GM12801 (cell line): Measurements from ENCODE around the gene GCNT1.

Experiments
- TF ChIP-seq, protein P1 (sequence below): IDR thresholded peaks from one replicate; pipeline ENCODE4 v1.5.1; 2011; ENCODE audit warnings: control low read depth; ENCODE audit not compliant: insufficient read length; ENCODE audit errors: extremely low read depth

GCNT1 gene

GRCh38 chr9:76490249-76490990 lies 31.4 kb downstream of the GCNT1 start:
- TF ChIP-seq, protein P1, sequence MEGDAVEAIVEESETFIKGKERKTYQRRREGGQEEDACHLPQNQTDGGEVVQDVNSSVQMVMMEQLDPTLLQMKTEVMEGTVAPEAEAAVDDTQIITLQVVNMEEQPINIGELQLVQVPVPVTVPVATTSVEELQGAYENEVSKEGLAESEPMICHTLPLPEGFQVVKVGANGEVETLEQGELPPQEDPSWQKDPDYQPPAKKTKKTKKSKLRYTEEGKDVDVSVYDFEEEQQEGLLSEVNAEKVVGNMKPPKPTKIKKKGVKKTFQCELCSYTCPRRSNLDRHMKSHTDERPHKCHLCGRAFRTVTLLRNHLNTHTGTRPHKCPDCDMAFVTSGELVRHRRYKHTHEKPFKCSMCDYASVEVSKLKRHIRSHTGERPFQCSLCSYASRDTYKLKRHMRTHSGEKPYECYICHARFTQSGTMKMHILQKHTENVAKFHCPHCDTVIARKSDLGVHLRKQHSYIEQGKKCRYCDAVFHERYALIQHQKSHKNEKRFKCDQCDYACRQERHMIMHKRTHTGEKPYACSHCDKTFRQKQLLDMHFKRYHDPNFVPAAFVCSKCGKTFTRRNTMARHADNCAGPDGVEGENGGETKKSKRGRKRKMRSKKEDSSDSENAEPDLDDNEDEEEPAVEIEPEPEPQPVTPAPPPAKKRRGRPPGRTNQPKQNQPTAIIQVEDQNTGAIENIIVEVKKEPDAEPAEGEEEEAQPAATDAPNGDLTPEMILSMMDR, result no peak

DNA sequence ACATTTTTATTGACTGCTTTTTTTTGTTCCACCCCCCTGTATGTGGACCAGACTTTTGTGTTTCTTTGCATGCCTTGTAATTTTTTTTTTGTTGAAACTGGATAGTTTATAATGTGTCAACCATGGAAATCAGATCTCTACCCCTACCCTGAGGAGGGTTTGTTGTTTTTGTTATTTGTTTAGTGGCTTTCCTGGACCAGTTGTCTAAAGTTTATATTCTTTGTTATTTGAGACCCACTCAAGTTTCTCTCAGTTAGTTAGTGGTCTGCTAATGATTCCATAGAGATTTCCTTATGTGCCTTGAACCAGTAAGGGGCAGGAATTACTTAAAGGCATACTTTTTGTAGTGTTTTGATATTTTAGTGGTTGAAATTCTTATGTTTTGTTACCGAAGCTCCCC lies 41.1 kb downstream of the GCNT1 start:
- TF ChIP-seq, protein P1, result no peak

DNA sequence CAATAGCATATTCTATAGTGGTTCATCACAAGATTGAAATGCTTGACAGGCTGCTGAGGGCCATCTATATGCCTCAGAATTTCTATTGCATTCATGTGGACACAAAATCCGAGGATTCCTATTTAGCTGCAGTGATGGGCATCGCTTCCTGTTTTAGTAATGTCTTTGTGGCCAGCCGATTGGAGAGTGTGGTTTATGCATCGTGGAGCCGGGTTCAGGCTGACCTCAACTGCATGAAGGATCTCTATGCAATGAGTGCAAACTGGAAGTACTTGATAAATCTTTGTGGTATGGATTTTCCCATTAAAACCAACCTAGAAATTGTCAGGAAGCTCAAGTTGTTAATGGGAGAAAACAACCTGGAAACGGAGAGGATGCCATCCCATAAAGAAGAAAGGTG lies 43.8 kb downstream of the GCNT1 start:
- TF ChIP-seq, protein P1, result no peak

DNA sequence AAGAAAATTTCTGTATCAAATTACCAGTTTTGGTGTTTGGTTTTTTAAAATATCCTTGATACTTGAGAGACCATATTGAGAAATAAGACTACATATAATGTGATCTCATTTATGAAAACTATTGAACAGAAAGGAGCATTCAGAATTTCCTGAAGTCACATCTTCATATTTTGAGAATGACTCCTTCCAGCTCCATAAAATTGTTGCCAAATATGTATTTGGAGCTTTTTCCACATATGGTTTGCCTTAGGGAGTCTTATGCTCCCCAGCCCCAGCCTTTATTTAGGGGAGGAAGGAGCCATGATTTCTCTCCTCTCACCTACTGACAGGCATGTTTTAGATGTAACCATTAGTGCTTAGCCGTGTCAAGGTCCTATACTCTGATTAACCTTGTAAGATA lies 51.1 kb downstream of the GCNT1 start:
- TF ChIP-seq, protein P1, result no peak

DNA sequence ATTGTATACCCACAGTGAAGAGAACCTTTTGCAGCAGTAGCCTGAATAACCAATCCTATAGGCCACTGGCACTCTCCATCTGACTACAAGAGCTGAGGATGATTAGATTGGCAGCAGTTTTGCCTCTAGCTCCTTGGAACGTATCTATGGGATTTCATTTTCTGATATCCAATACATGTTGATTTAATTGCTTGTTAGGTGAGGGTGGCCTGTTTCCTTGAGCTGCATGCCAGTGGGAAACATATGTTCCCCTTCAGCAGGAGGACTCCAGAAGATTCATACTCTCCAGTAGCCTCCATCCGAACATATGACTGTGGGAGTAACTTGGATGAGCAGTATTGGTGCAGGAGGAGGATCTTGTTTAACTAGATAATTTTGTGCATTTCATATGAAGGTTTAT lies 51.5 kb downstream of the GCNT1 start:
- TF ChIP-seq, protein P1, result no peak

DNA sequence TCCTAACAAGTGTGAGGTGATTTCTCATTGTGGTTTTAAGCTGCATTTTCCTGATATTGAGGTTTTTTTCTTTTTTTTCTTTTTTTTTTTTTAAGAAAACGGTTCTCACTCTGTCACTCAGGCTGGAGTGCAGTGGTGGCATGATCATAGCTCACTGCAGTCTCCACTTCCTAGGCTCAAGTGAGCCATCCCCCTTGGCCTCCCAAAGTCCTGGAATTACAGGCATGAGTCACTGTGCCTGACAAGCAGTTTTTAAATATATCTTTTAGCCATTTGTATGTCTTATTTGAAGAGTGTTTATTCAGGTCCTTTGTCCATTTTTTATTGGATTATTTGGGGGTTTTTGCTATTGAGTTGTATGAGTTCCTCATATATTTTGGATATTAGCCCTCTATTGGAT lies 53.8 kb downstream of the GCNT1 start:
- TF ChIP-seq, protein P1, result no peak

DNA sequence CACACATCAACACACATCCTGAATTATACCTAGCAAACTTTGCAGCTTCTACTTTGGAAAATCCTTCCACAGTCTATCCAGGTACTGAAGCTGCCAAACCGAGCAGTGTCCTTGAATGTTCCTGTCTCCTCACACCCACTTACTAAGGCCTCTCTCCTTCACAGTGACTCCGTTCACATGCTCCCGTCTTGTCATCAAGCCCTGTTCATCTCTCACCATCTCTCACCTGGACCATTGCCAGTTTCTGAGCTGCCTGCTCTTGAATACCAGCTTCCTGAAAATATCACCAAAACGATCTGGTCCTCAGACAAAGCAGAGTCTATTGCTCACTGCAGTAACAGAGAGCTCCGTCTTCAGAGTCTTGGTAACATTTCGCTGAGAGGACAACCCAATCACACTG lies 57.4 kb downstream of the GCNT1 start:
- TF ChIP-seq, protein P1, result no peak
